Cortex of kidney (tissue), 1 donor: Measurements from ENCODE around the gene TIFAB.

Experiments
- DNase-seq: peaks from one replicate; lab custom pipeline; 2025; lab: John Stamatoyannopoulos, UW

TIFAB gene

GRCh38 chr5:135442431-135443160, 9.6 kb downstream of the TIFAB start:
- no peak for DNase-seq

GRCh38 chr5:135441919-135442318, 10.2 kb downstream of the TIFAB start:
- DNase-seq = no peak

- DNase-seq = no peak
Observed at GRCh38 chr5:135441350-135441831, 10.8 kb downstream of the TIFAB start.

- no peak for DNase-seq
Observed at GRCh38 chr5:135440916-135441315, 11.2 kb downstream of the TIFAB start.

- no peak for DNase-seq
Observed at GRCh38 chr5:135439231-135440205, 12.6 kb downstream of the TIFAB start.

- DNase-seq = no peak
Observed at GRCh38 chr5:135438636-135439221, 13.4 kb downstream of the TIFAB start.

GRCh38 chr5:135437796-135438560, 14.2 kb downstream of the TIFAB start:
- DNase-seq = no peak

GRCh38 chr5:135437422-135437795, 14.7 kb downstream of the TIFAB start:
- DNase-seq = no peak

- DNase-seq = no peak
Observed at GRCh38 chr5:135436951-135437418, 15.2 kb downstream of the TIFAB start.

- DNase-seq = no peak
Observed at GRCh38 chr5:135435467-135436330, 16.5 kb downstream of the TIFAB start.

- DNase-seq = no peak
Observed at GRCh38 chr5:135434591-135435466, 17.3 kb downstream of the TIFAB start.

- no peak for DNase-seq
Observed at GRCh38 chr5:135433681-135434426, 18.3 kb downstream of the TIFAB start.

GRCh38 chr5:135432113-135432512, 20.0 kb downstream of the TIFAB start:
- no peak for DNase-seq

GRCh38 chr5:135430135-135430437, 22.1 kb downstream of the TIFAB start:
- DNase-seq = no peak

- no peak for DNase-seq
Observed at GRCh38 chr5:135429301-135430134, 22.6 kb downstream of the TIFAB start.

- DNase-seq = no peak
Observed at GRCh38 chr5:135428586-135428985, 23.6 kb downstream of the TIFAB start.

- DNase-seq = no peak
Observed at GRCh38 chr5:135426102-135427082, 25.8 kb downstream of the TIFAB start.
